B cell (primary cell): ENCODE data around the gene ZBED1.

Experiments used
- CTCF ChIP-seq: fragments of 200-600 bp; IDR thresholded peaks from one replicate; pipeline ENCODE4 v1.8.0; 2022; ENCODE audit warnings: antibody characterized with exemption, mild to moderate bottlenecking
- EZH2 ChIP-seq: IDR thresholded peaks from 2 replicates; pipeline ENCODE4 v1.6.1; 2012; ENCODE audit warnings: borderline replicate concordance, low read depth, mild to moderate bottlenecking, moderate library complexity, low read length; ENCODE audit not compliant: insufficient read depth, poor library complexity, severe bottlenecking

GRCh38 chrX:2547736-2548135 lies 47.0 kb upstream of the ZBED1 start:
- TF ChIP-seq CTCF (no peak), EZH2 (no peak)
